Suprapubic skin (tissue), 4 donors: ENCODE measurements around the gene HYAL3.

Source experiments
- EP300 ChIP-seq: sonication (generic); formaldehyde crosslinking; IDR thresholded peaks from one replicate; pipeline ENCODE4 v1.6.1; 2017; ENCODE audit warnings: antibody characterized with exemption
- POLR2A ChIP-seq, 2 donors: fragments of 450-650 bp; IDR thresholded peaks; one replicate each; pipeline ENCODE4 v1.6.1; 2017; ENCODE audit warnings: antibody characterized with exemption in 2 of 2, mild to moderate bottlenecking in 2 of 2, moderate library complexity in 2 of 2
- POLR2AphosphoS5 ChIP-seq, 3 donors: sonication (generic); formaldehyde crosslinking; IDR thresholded peaks; one replicate each; pipeline ENCODE4 v1.6.1; 2017; ENCODE audit warnings: antibody characterized with exemption in 3 of 3
- TF ChIP-seq, protein P1 (sequence below), 2 donors: fragments of 200-600 bp in 1 of 2; fragments of 450-650 bp in 1 of 2; sonication (generic) in 1 of 2; IDR thresholded peaks; one replicate each; pipeline ENCODE4 v1.5.1; 2016 to 2019; ENCODE audit warnings: antibody characterized with exemption in 2 of 2, mild to moderate bottlenecking in 1 of 2, moderate library complexity in 1 of 2

DNA sequence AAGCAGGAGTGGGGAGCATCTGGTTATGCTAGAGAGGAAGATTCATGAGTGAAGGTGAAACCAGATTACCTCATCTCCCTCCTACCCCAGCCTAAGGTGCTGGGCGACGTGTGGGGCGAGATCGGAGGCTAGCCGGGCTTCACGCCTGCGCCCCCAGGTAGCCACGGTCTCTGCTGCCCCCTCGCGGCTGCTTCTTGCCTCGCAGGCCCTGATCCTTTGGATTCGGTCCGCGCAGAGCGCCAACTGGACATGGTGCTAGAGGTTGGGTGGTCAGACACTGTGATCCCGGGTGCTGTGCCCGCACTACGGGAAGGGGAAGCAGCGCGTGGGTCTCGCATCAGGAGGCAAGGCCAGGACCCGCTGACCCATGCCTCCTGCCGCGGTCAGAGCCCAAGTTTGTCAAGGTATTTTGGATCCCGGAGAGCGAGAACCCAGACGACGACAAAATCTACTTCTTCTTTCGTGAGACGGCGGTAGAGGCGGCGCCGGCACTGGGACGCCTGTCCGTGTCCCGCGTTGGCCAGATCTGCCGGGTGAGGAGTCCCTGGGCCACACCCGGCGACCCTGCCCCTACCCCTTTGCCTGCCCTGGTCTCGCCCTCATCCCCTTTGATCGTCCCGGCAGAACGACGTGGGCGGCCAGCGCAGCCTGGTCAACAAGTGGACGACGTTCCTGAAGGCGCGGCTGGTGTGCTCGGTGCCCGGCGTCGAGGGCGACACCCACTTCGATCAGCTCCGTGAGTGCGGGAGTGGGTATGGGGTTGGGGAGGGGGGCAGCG lies 26.1 kb downstream of the HYAL3 start:
- TF ChIP-seq POLR2A (IDR thresholded peaks at IDR 0.05) (no peak), EP300 (no peak), POLR2AphosphoS5 (IDR thresholded peaks at IDR 0.05) (peak in 2 of 3 donors; percentile 62 to 66)
- TF ChIP-seq, protein P1, sequence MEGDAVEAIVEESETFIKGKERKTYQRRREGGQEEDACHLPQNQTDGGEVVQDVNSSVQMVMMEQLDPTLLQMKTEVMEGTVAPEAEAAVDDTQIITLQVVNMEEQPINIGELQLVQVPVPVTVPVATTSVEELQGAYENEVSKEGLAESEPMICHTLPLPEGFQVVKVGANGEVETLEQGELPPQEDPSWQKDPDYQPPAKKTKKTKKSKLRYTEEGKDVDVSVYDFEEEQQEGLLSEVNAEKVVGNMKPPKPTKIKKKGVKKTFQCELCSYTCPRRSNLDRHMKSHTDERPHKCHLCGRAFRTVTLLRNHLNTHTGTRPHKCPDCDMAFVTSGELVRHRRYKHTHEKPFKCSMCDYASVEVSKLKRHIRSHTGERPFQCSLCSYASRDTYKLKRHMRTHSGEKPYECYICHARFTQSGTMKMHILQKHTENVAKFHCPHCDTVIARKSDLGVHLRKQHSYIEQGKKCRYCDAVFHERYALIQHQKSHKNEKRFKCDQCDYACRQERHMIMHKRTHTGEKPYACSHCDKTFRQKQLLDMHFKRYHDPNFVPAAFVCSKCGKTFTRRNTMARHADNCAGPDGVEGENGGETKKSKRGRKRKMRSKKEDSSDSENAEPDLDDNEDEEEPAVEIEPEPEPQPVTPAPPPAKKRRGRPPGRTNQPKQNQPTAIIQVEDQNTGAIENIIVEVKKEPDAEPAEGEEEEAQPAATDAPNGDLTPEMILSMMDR (IDR thresholded peaks at IDR 0.05), result peak; percentile 97 to 99
